ENCODE measurements around the gene SLC35D1. TPM values are rescaled to one million over a fixed set of nuclear protein-coding genes. Genes with fewer than 3 reads are reported as not detected.
"Not testable (repeated sequence)": the region's sequence is repeated elsewhere in the genome, so short reads cannot be mapped to it uniquely, and the experiment has no call there.

The SLC35D1 gene
- total RNA-seq, 4 donors from 2014 or later: 5.7 to 12.5 (median 10.5) TPM

- peaks cover 0 to 33% (median 0%) of the 10 kb centered on the region in 4 donors for H3K27me3 ChIP-seq
Observed at GRCh38 chr1:67077593-67077992, 23.6 kb upstream of the SLC35D1 start.

GRCh38 chr1:67072749-67073148 lies 18.8 kb upstream of the SLC35D1 start:
- WGBS, 2 donors: 75 to 91% methylated on average over 1 of the region's 1 CpG
- Histone ChIP-seq H3K4me3 (no peak overlapping the region), H3K36me3 (no peaks in the 10 kb centered on the region), H3K9me3 (peaks cover 0 to 10% (median 5%) of the 10 kb centered on the region in 3 donors), H3K27me3 (peaks cover 0 to 39% (median 0%) of the 10 kb centered on the region in 4 donors), H3K4me1 (no peaks in the 10 kb centered on the region), H3K27ac (no peak overlapping the region)
- intact Hi-C loops (cut with DNase I): no loop called here
- no peak for DNase-seq
- TF ChIP-seq POLR2A (IDR thresholded peaks at IDR 0.05): no peak
- TF ChIP-seq CTCF (IDR thresholded peaks at IDR 0.05): no peak

More at GRCh38 chr1:67077593-67077992, 23.6 kb upstream of the SLC35D1 start:
- peaks cover 0 to 5% (median 0%) of the 10 kb centered on the region in 3 donors for H3K9me3 ChIP-seq
- H3K27ac ChIP-seq: no peak overlapping the region
- intact Hi-C loops (cut with DNase I): no loop called here
- H3K4me3 ChIP-seq: no peak overlapping the region
- no peaks in the 10 kb centered on the region for H3K4me1 ChIP-seq
- TF ChIP-seq CTCF (IDR thresholded peaks at IDR 0.05): no peak
- no peak for TF ChIP-seq POLR2A (IDR thresholded peaks at IDR 0.05)
- 88 to 100% methylated on average over 1 of the region's 1 CpG for WGBS, 2 donors
- no peak for DNase-seq
- H3K36me3 ChIP-seq: no peaks in the 10 kb centered on the region

- intact Hi-C loops (cut with DNase I); H3K27ac ChIP-seq; H3K4me1 ChIP-seq; H3K36me3 ChIP-seq; H3K9me3 ChIP-seq; DNase-seq; H3K4me3 ChIP-seq: not testable (repeated sequence)
- 39 to 67% methylated on average over 3 of the region's 3 CpGs for WGBS, 2 donors
- peaks cover 0 to 39% (median 0%) of the 10 kb centered on the region in 4 donors for H3K27me3 ChIP-seq
Observed at GRCh38 chr1:67067655-67068054, 13.7 kb upstream of the SLC35D1 start.

- Histone ChIP-seq H3K27me3 (peaks cover 0 to 24% (median 0%) of the 10 kb centered on the region in 4 donors), H3K36me3 (no peaks in the 10 kb centered on the region), H3K9me3 (peaks cover 0 to 2% (median 0%) of the 10 kb centered on the region in 3 donors), H3K27ac (no peak overlapping the region), H3K4me3 (no peak overlapping the region), H3K4me1 (peaks cover 0 to 3% (median 0%) of the 10 kb centered on the region in 3 donors)
- intact Hi-C loops (cut with DNase I): no loop called here
- TF ChIP-seq CTCF (IDR thresholded peaks at IDR 0.05) (no peak), POLR2A (IDR thresholded peaks at IDR 0.05) (no peak)
- WGBS, 2 donors: 100% methylated on average over 1 of the region's 1 CpG
- no peak for DNase-seq
Observed at GRCh38 chr1:67062412-67062811, 8.5 kb upstream of the SLC35D1 start.

GRCh38 chr1:67061266-67061665 lies 7.3 kb upstream of the SLC35D1 start:
- H3K9me3 ChIP-seq: no peaks in the 10 kb centered on the region

More at GRCh38 chr1:67061266-67061665, 7.3 kb upstream of the SLC35D1 start:
- no peak overlapping the region for H3K4me3 ChIP-seq
- no peaks in the 10 kb centered on the region for H3K36me3 ChIP-seq
- intact Hi-C loops (cut with DNase I): no loop called here
- 74 to 100% methylated on average over 2 of the region's 2 CpGs for WGBS, 2 donors
- DNase-seq: no peak
- H3K4me1 ChIP-seq: peaks cover 0 to 3% (median 0%) of the 10 kb centered on the region in 3 donors
- H3K27me3 ChIP-seq: peaks cover 0 to 17% (median 0%) of the 10 kb centered on the region in 4 donors
- no peak overlapping the region for H3K27ac ChIP-seq
- TF ChIP-seq CTCF (IDR thresholded peaks at IDR 0.05) (no peak), POLR2A (IDR thresholded peaks at IDR 0.05) (no peak)
